HUES48 (cell line): ENCODE measurements around the gene UBQLN4.
A peak's percentile ranks its signal among the peaks of the same experiment; 100 is the strongest.

Experiments
- H3K27ac ChIP-seq: one replicate; pipeline ENCODE4 v1.7.0; 2013; ENCODE audit warnings: low read depth, low read length, inconsistent platforms
- H3K27me3 ChIP-seq: 2 replicates; pipeline ENCODE4 v1.6.1; 2013; ENCODE audit warnings: mild to moderate bottlenecking, low read length; ENCODE audit not compliant: control insufficient read depth, insufficient read depth
- H3K36me3 ChIP-seq: 2 replicates; pipeline ENCODE4 v1.6.1; 2013; ENCODE audit warnings: low read length; ENCODE audit not compliant: control insufficient read depth, insufficient read depth
- H3K4me1 ChIP-seq: 2 replicates; pipeline ENCODE4 v1.6.1; 2013; ENCODE audit warnings: mild to moderate bottlenecking, low read length; ENCODE audit not compliant: control insufficient read depth, insufficient read depth
- H3K4me3 ChIP-seq: 2 replicates; pipeline ENCODE4 v1.5.1; 2013; ENCODE audit warnings: mild to moderate bottlenecking, low read depth, low read length
- H3K9ac ChIP-seq: 2 replicates; pipeline ENCODE4 v1.6.1; 2013; ENCODE audit warnings: mild to moderate bottlenecking, low read depth, low read length, moderate library complexity
- H3K9me3 ChIP-seq: 2 replicates; pipeline ENCODE4 v1.6.1; 2013; ENCODE audit warnings: low read length; ENCODE audit not compliant: control insufficient read depth, insufficient read depth

UBQLN4 gene

DNA sequence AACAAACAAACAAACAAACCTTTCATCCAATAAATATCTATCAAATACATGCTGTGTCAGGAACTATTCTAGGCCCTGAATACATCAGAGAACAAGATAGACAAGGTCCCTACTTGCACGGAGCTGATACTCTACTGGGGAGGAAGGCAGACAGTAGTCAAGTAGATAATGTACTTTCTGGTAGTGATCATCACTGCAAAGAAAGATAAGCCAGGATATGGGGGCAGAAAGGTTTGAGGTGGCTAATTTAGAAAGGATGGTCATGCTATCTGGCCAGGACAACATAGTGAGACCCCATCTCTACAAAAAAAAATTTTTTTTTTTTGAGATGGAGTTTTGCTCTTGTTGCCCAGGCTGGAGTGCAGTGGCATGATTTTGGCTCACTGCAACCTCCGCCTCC is 38.0 kb upstream of the UBQLN4 start:
- Histone ChIP-seq H3K4me1 (0 out of 2 replicates have a peak, but pooled peaks cover 6% of the 10 kb centered on the region), H3K9me3 (no peaks in the 10 kb centered on the region), H3K27ac (no peak overlapping the region), H3K27me3 (no peaks in the 10 kb centered on the region), H3K4me3 (no peak overlapping the region), H3K9ac (no peak overlapping the region), H3K36me3 (peaks cover 11% of the 10 kb centered on the region)

DNA sequence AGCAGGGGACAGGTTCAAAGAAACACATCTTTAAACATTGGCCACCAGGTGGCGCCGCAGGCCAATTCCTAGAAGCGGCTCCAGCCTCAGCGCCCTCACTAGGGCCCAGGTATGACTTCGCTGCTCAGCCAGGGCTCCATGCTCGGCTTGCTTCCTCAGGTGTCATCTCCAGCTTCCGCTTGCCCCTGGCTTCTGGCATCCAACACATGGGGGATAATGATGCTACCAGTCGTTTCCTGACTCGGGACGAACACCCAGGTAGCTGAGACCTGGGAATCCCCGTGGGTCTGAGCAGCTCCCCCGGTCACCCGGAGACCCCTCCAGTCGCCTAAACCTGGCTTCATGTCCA is 37.2 kb upstream of the UBQLN4 start:
- no peak overlapping the region for H3K4me3 ChIP-seq
- H3K27ac ChIP-seq, result peak overlapping the region; percentile 48
- peaks cover 11% of the 10 kb centered on the region for H3K36me3 ChIP-seq
- H3K9ac ChIP-seq, result no peak overlapping the region
- H3K9me3 ChIP-seq, result no peaks in the 10 kb centered on the region
- no peaks in the 10 kb centered on the region for H3K27me3 ChIP-seq
- peaks cover 11% of the 10 kb centered on the region; the same call in 1 of the 2 replicates for H3K4me1 ChIP-seq

GRCh38 chr1:156090138-156090839 is 36.7 kb upstream of the UBQLN4 start:
- no peak overlapping the region for H3K27ac ChIP-seq
- H3K9ac ChIP-seq, result no peak overlapping the region
- no peak overlapping the region for H3K4me3 ChIP-seq
- peaks cover 13% of the 10 kb centered on the region for H3K36me3 ChIP-seq
- H3K4me1 ChIP-seq, result peaks cover 11% of the 10 kb centered on the region; the same call in 1 of the 2 replicates
- H3K9me3 ChIP-seq, result no peaks in the 10 kb centered on the region
- H3K27me3 ChIP-seq, result no peaks in the 10 kb centered on the region

DNA sequence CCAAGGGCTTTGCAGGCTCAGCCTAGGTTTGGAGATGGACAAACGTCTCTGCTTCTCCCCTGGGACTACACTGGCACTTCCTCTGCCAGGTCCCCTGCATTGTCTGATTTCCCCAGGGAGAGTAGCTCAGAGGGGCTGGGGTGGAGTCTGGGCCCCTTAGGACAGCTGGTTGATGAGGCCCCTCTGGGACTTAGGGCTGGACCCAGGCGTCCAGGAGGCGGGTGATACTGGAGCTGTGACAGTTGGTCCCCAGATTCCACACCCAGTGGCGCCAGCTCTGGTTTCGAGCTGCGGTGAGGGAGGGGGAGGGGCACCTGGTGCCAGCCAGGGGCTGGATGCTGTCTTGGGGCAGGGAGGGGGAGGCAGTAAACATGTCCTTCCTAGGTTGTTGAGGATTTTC is 36.1 kb upstream of the UBQLN4 start:
- Histone ChIP-seq H3K4me3 (no peak overlapping the region), H3K9ac (no peak overlapping the region), H3K4me1 (peaks cover 16% of the 10 kb centered on the region), H3K36me3 (peaks cover 14% of the 10 kb centered on the region), H3K9me3 (no peaks in the 10 kb centered on the region), H3K27me3 (no peaks in the 10 kb centered on the region), H3K27ac (no peak overlapping the region)

DNA sequence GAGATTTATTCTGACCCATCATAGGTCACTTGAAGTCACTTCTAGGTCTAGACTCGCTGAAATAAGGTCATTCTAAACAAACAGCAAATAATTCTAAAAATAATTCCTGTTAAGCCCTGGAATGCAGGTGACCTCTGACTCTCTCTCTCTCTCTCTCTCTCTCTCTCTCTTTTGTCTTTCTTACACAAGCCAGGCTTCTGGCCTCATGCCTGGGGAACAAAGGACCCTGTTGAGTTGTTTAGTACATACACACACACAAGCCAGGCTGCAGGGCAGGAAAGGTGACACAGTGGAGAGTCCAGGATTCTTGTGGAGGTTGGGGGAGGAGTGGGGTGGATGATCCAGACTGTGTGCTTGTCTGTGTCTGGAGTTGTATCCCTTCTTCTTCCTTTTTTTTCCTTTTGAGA is 32.7 kb upstream of the UBQLN4 start:
- Histone ChIP-seq H3K27me3 (no peaks in the 10 kb centered on the region), H3K27ac (peak overlapping the region; percentile 51), H3K9ac (no peak overlapping the region), H3K36me3 (0 out of 2 replicates have a peak, but pooled peaks cover 2% of the 10 kb centered on the region), H3K4me1 (peaks cover 21% of the 10 kb centered on the region), H3K9me3 (no peaks in the 10 kb centered on the region), H3K4me3 (no peak overlapping the region)

DNA sequence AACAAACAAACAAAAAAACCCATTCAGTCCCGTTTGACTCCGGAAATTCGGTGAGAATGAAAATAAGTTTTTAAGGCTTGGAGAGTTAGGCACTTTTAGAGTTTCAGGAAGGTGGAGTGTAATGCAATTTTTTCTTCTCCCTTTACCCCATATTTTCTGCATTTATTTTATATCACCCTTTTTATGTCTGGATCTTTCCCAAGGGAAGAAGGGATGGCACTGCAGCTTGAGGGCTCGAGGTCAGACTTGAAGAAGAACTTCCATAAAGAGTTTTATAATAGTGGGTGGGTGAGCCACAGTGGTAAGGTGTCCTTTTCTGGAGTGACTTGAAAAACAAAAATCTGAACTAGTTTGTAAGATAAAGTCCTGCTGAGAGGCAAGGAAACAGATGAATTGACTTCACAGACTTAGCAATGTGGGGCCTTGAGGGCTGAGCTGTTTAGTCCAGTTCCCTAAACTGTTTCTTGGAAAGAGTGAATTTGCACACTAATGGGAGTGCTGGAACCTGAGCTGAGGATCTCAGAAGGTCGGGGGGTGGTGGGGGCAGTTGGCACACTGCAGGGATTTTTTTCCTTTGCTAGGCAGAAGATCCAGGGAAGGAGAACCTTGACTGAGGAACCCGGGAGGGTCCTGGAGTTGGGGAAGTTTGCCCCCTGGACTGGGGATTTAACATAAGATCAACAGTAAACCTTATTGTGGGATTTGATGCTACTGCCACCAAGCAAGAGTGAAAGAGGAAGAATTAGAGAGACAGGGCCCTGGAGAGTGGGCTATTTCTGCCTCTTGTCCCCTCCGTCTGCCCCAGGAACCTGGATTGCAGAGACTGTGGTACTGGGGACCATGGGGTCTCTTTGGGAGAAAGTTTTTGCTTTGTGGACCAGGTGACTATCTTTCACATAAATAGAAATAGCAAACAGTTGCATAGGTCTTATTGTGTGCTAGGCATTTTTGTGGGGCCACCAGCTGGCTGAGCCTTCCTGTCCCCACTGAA is 30.5 kb upstream of the UBQLN4 start:
- Histone ChIP-seq H3K27ac (peak overlapping the region; percentile 78), H3K4me3 (peak overlapping the region; percentile 88), H3K36me3 (peaks cover 8% of the 10 kb centered on the region), H3K9ac (no peak overlapping the region), H3K9me3 (no peaks in the 10 kb centered on the region), H3K4me1 (peaks cover 23% of the 10 kb centered on the region), H3K27me3 (no peaks in the 10 kb centered on the region)

DNA sequence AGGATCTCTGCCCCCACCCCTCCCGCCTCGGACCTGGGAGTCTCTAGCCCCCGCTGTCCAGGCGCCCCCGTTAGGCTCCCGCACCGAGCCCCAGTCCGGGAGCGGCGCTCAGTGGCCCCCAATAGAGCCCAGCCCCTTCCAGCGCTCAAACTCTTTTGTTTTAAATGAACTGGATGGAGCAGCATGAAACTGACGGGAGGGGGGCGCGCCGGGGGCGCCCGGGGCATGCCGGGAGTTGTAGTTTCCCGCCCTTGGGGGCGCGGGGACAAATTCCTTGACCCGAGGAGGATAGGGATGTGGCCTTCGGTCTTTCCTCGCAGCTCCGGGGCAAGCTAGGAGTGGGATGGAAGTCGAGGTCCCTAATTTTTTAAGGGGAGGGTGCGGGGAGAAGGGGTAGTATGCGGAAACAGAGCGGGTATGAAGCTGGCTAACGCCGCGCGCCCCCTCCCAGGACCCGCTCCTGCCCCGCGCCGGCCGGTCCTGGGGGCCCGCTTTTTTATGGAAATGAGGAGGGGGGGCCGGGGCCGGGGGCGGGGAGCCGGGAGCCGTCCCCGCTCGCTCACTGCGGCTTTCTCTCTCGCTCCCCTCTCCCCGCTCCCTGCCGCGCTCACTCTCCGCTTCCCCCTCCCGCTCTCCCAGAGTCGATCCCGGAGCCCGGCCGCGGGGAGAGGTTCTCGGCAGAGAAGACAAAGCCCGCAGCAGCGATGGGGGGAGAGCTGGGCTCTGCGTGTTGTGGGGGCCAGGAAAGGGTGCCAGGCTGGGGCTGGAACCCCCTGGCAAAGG is 28.9 kb upstream of the UBQLN4 start, which contains the start of gene MEX3A:
Gene MEX3A (minus strand): TSS at position 157 of the 783 bp plus-strand sequence. CDS start 467 bp downstream, outside the sequence.
- peaks cover 37% of the 10 kb centered on the region for H3K4me1 ChIP-seq
- peak within 1 kb of the TSS; percentile 98 for H3K27ac ChIP-seq
- H3K9me3 ChIP-seq, result no peaks in the 10 kb centered on the region
- peaks cover 11% of the 10 kb centered on the region for H3K36me3 ChIP-seq
- no peaks in the 10 kb centered on the region for H3K27me3 ChIP-seq
- peak within 1 kb of the TSS; percentile 81 for H3K9ac ChIP-seq
- peak within 1 kb of the TSS; percentile 88 for H3K4me3 ChIP-seq

DNA sequence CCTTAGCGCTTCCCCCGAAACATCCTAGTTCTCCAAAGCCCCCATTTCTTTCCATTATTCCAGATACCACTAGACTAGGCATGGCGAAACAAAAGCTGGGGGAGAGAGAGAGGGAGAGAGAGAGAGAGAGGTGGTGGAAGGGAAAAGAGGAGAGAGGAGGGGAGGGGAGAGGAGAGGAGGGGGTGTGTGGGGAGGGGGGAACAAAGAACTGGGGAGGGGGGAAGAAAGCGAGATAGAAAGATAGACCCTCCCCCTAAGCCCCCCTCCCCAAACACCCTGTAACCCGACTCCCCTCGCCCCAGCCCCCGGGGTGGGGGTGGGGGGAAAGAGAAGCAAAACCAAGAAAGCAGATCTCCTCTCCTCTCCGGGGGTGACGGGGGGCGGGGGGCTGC is 28.3 kb upstream of the UBQLN4 start:
- Histone ChIP-seq H3K4me1 (peaks cover 43% of the 10 kb centered on the region), H3K4me3 (peak overlapping the region; percentile 88), H3K9me3 (no peaks in the 10 kb centered on the region), H3K27ac (peak overlapping the region; percentile 98), H3K36me3 (peaks cover 17% of the 10 kb centered on the region), H3K9ac (peak overlapping the region; percentile 75), H3K27me3 (no peaks in the 10 kb centered on the region)

- peak overlapping the region; percentile 88 for H3K4me3 ChIP-seq
- H3K4me1 ChIP-seq, result peaks cover 46% of the 10 kb centered on the region
- H3K9ac ChIP-seq, result peak overlapping the region; percentile 81
- H3K27me3 ChIP-seq, result no peaks in the 10 kb centered on the region
- H3K36me3 ChIP-seq, result peaks cover 22% of the 10 kb centered on the region
- H3K9me3 ChIP-seq, result no peaks in the 10 kb centered on the region
- peak overlapping the region; percentile 98 for H3K27ac ChIP-seq
These were observed 27.8 kb upstream of the UBQLN4 start for GRCh38 chr1:156081180-156081916.

- Histone ChIP-seq H3K9ac (peak overlapping the region; percentile 81), H3K4me3 (peak overlapping the region; percentile 88), H3K36me3 (peaks cover 27% of the 10 kb centered on the region), H3K27me3 (no peaks in the 10 kb centered on the region), H3K9me3 (no peaks in the 10 kb centered on the region), H3K4me1 (peaks cover 48% of the 10 kb centered on the region), H3K27ac (peak overlapping the region; percentile 98)
These were observed 27.2 kb upstream of the UBQLN4 start for GRCh38 chr1:156080863-156081179.
